Lung (tissue), 12 donors: ENCODE results near the gene HS1BP3. TPM values are rescaled to one million over a fixed set of nuclear protein-coding genes. Genes with fewer than 3 reads are reported as not detected.

Experiments
- ATAC-seq: fragments of 200-7000 bp; cut with Tn5 transposase; one replicate; pipeline ENCODE4 v1.9.1; 2020; ENCODE audit warnings: moderate number of reproducible peaks; ENCODE audit not compliant: insufficient read depth, low FRiP score
- DNase-seq, 3 donors: peaks; one replicate each; pipeline ENCODE4 v3.0.0-alpha.2; 2013 to 2017
- H3K27ac ChIP-seq, 2 donors: one replicate each; pipeline ENCODE4 v1.5.1; 2013; ENCODE audit warnings: mild to moderate bottlenecking in 2 of 2, moderate library complexity in 2 of 2, control low read depth in 1 of 2, inconsistent platforms in 1 of 2, low read depth in 1 of 2, low read length in 1 of 2
- H3K27me3 ChIP-seq, 3 donors: one replicate each; pipeline ENCODE4 v1.5.1; 2013; ENCODE audit warnings: low read length in 2 of 3; ENCODE audit not compliant: control insufficient read depth in 3 of 3, insufficient read depth in 3 of 3
- H3K36me3 ChIP-seq, 4 donors: one replicate each; pipeline ENCODE4 v1.5.1; 2013; ENCODE audit warnings: low read length in 4 of 4, mild to moderate bottlenecking in 1 of 4, moderate library complexity in 1 of 4; ENCODE audit not compliant: control insufficient read depth in 4 of 4, insufficient read depth in 4 of 4
- H3K4me1 ChIP-seq, 5 donors: one replicate each; pipeline ENCODE4 v1.5.1; 2013; ENCODE audit warnings: low read length in 5 of 5, mild to moderate bottlenecking in 2 of 5, moderate library complexity in 1 of 5; ENCODE audit not compliant: control insufficient read depth in 5 of 5, insufficient read depth in 5 of 5
- H3K4me3 ChIP-seq: one replicate; pipeline ENCODE4 v1.5.1; 2013; ENCODE audit warnings: mild to moderate bottlenecking, control low read depth, moderate library complexity
- H3K9ac ChIP-seq, 2 donors: one replicate each; pipeline ENCODE4 v1.5.1; 2013; ENCODE audit warnings: low read length in 2 of 2, control low read depth in 1 of 2; ENCODE audit not compliant: insufficient read depth in 1 of 2
- H3K9me3 ChIP-seq, 4 donors: one replicate each; pipeline ENCODE4 v1.5.1; 2013; ENCODE audit warnings: low read length in 3 of 4, mild to moderate bottlenecking in 1 of 4, moderate library complexity in 1 of 4; ENCODE audit not compliant: control insufficient read depth in 4 of 4, insufficient read depth in 3 of 4
- WGBS, 2 donors: extraction: QIAGEN DNeasy Blood & Tissue Kit; methylation state at CpG; one replicate each; pipeline ENCODE4 v1.1.7; 2013; 5-methylcytosine and 5-hydroxymethylcytosine counted together
- polyA plus RNA-seq, 2 donors: library from polyadenylated mRNA; stranded (reverse); fragments of 200-250 nt; gene quantifications; one replicate each; pipeline ENCODE4 v1.2.1, GENCODE V29; 2013
- total RNA-seq, 2 donors: library from RNA; depleted of rRNA in 1 of 2; stranded (reverse); fragments of >200 nt in 1 of 2; gene quantifications; one replicate each; pipeline ENCODE4 v1.2.1, GENCODE V29; 2014 to 2021
- TF ChIP-seq, protein P1 (sequence below): IDR thresholded peaks from 2 replicates; pipeline ENCODE4 v1.5.1; 2012; ENCODE audit warnings: mild to moderate bottlenecking; ENCODE audit errors: control extremely low read depth, extremely low read depth
- donor health status: control.
- donor health status: control.
- donor health status: Bipolar disorder and iron deficiency.
- donor health status: healthy.
- donor health status: DM: yes; HTN: yes; CAD: no.

HS1BP3 gene
- total and polyA plus RNA-seq, 4 donors, result 25.4 to 41.4 (median 33.4) TPM

DNA sequence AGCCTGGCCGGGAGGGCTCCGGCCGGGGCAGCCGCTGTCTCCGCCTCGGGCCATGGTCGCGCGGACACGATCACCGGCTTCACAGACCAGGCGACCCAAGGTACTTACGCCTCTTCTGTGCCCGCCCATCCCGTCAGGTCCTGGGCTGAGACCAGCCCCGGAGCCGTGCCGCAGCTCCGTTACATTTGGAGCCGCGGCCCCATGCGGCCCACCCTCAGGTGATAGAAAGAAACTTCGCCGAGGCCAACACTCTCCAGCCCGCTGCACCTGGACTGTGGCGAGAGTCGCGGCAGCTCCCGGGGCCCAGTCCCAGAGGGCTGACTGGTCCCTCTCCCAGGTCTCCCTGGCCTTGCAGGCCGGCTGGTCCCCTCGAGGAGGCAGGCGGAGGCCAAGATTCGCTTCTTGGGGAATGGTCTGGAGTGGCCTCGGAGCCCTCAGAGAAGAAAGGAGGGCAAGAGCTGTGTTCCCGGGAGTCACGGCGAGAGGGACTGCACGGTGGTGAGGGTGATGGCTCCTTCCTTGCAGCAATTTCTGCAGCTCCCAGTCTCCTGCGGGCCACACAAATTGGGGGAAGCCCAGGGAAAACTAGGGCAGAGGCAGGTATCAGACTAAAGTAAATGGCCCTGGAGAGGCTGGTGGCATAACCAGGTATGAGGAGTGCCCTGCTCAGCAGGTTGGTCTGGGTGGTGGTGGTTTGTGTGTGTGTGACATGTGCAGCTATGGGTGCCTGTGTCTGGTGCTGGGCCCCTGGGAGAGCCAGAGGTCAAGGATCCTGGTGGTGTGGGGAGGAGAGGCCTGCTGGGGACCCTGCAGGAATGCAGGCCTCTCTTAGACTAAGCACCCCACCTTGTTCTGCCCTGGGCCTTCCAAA, 16.9 kb upstream of the HS1BP3 start:
- ATAC-seq, result no peak

DNA sequence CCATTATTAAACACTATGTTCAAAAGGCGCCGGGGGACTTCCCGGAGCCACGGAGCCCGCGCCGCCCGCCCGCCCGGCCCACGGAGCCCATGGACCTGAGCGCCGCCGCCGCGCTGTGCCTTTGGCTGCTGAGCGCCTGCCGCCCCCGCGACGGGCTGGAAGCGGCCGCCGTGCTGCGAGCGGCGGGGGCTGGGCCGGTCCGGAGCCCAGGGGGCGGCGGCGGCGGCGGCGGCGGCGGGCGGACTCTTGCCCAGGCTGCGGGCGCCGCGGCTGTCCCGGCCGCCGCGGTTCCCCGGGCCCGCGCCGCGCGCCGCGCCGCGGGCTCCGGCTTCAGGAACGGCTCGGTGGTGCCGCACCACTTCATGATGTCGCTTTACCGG, 16.2 kb upstream of the HS1BP3 start:
- TF ChIP-seq, protein P1, sequence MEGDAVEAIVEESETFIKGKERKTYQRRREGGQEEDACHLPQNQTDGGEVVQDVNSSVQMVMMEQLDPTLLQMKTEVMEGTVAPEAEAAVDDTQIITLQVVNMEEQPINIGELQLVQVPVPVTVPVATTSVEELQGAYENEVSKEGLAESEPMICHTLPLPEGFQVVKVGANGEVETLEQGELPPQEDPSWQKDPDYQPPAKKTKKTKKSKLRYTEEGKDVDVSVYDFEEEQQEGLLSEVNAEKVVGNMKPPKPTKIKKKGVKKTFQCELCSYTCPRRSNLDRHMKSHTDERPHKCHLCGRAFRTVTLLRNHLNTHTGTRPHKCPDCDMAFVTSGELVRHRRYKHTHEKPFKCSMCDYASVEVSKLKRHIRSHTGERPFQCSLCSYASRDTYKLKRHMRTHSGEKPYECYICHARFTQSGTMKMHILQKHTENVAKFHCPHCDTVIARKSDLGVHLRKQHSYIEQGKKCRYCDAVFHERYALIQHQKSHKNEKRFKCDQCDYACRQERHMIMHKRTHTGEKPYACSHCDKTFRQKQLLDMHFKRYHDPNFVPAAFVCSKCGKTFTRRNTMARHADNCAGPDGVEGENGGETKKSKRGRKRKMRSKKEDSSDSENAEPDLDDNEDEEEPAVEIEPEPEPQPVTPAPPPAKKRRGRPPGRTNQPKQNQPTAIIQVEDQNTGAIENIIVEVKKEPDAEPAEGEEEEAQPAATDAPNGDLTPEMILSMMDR, result no peak
- Histone ChIP-seq H3K4me1 (peaks cover 0 to 17% (median 6%) of the 10 kb centered on the region in 5 donors), H3K36me3 (no peaks in the 10 kb centered on the region), H3K9me3 (peaks cover 0 to 2% (median 0%) of the 10 kb centered on the region in 4 donors), H3K27ac (no peak overlapping the region), H3K4me3 (peak overlapping the region; percentile 10), H3K9ac (no peak overlapping the region), H3K27me3 (peaks cover 4 to 86% (median 82%) of the 10 kb centered on the region in 3 donors)
- WGBS, 2 donors, result 1% methylated on average over 28 to 62 of the region's 62 CpGs
- ATAC-seq (no peak), DNase-seq (no peak)

More for the DNA sequence above, 16.9 kb upstream of the HS1BP3 start:
- WGBS, 2 donors, result 23 to 31% methylated on average over 33 to 39 of the region's 39 CpGs
- H3K27ac ChIP-seq, result no peak overlapping the region
- peak overlapping the region; percentile 10 for H3K4me3 ChIP-seq
- TF ChIP-seq, protein P1, result no peak
- no peaks in the 10 kb centered on the region for H3K36me3 ChIP-seq
- H3K4me1 ChIP-seq, result peaks cover 0 to 20% (median 10%) of the 10 kb centered on the region in 5 donors
- peaks cover 0 to 86% (median 82%) of the 10 kb centered on the region in 3 donors for H3K27me3 ChIP-seq
- peaks cover 0 to 2% (median 0%) of the 10 kb centered on the region in 4 donors for H3K9me3 ChIP-seq
- H3K9ac ChIP-seq, result no peak overlapping the region
- DNase-seq, result peak in 1 of 3 donors; percentile 61

DNA sequence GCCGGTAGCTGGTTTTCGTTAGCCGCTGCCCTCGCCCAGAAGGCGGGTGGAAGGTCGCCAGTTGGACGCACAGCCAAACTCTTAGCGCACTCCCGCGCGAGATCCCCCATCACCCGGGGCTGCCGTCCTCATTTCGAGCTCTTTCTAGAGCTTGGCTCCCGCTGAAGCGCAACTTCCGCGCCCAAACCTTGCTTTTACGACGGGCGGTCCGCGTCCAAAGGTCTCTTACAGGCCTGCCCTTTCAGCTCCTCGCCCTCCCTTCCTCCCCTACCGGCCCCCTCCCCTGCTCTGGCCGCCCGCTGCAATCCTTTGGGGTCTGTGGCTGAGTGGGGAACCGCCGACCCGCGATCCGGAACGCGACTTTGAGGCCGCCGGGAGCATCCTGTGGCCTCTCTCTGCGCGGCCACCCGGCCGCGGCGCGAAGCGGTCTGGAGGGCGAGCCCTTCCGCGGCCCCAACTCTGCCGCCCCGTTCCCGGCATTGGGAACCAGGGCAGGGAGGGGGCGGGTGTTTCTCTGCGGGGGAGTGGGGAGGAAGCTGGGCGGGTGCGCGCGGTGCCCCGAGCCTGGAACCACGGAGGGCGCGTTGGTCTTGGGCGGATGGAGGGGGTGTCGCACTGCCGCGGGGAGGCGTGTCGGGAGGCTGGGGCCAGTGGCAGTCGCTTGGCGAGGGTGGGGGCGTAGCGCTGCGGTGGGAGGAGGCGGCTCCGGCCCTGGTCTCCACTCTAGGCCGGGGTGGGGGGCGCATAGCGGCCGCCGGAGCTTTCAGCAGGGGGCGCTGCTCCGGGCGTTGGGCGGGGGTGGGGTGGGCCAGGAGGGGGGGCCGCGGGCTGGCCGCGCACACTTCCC, 15.6 kb upstream of the HS1BP3 start, which contains the start of gene GDF7:
GDF7 (plus strand) TSS at position 841 of the 847 bp plus-strand sequence. CDS start 96 bp downstream, outside the sequence.
- Histone ChIP-seq H3K27ac (no peak within 1 kb of the TSS), H3K9ac (no peak within 1 kb of the TSS), H3K36me3 (no peaks in the 10 kb centered on the region), H3K4me3 (peak within 1 kb of the TSS; percentile 10), H3K9me3 (peaks cover 0 to 2% (median 0%) of the 10 kb centered on the region in 4 donors), H3K27me3 (peaks cover 4 to 86% (median 82%) of the 10 kb centered on the region in 3 donors), H3K4me1 (peaks cover 0 to 16% (median 5%) of the 10 kb centered on the region in 5 donors)
- 1% methylated on average over 55 to 86 of the region's 86 CpGs for WGBS, 2 donors
- TF ChIP-seq, protein P1, result no peak
- no peak for ATAC-seq
- DNase-seq, result no peak
